ENCODE results near the gene OR52B2.

The OR52B2 gene

GRCh38 chr11:6201481-6201880 lies 31.4 kb upstream of the OR52B2 start:
- Histone ChIP-seq H3K36me3 (ENCODE audit: insufficient read depth, low read length) (no peaks in the 10 kb centered on the region), H3K27me3 (ENCODE audit: insufficient read depth, low read length, poor library complexity, severe bottlenecking) (no peaks in the 10 kb centered on the region), H3K9me2 (replicated peaks; ENCODE audit: low read depth, low read length) (no peaks in the 10 kb centered on the region), H3K9ac (ENCODE audit: low read depth, low read length, poor library complexity, severe bottlenecking) (no peak overlapping the region), H3K4me2 (ENCODE audit: low read depth, low read length, poor library complexity, severe bottlenecking) (no peak overlapping the region), H3K79me2 (ENCODE audit: insufficient read depth, low read length) (no peaks in the 10 kb centered on the region), H3F3A (ENCODE audit: low read depth) (no peaks in the 10 kb centered on the region), H2AFZ (ENCODE audit: low read length) (no peak overlapping the region), H3K9me3 (ENCODE audit: insufficient read depth, low read depth, low read length) (no peaks in the 10 kb centered on the region), H4K20me1 (ENCODE audit: insufficient read depth, low read length, poor library complexity, severe bottlenecking) (no peaks in the 10 kb centered on the region), H3K4me3 (ENCODE audit: low read length, poor library complexity, severe bottlenecking) (no peak overlapping the region), H3K4me1 (ENCODE audit: insufficient read depth, low read length, poor library complexity, severe bottlenecking) (peaks cover 9% of the 10 kb centered on the region)
- TF ChIP-seq CTCF (conservative IDR thresholded peaks at IDR 0.05; ENCODE audit: low read length) (no peak), EZH2phosphoT487 (IDR thresholded peaks at IDR 0.05; ENCODE audit: borderline replicate concordance) (no peak)

- Histone ChIP-seq H3K4me1 (ENCODE audit: insufficient read depth, low read length, poor library complexity, severe bottlenecking) (peaks cover 13% of the 10 kb centered on the region), H3K27me3 (ENCODE audit: insufficient read depth, low read length, poor library complexity, severe bottlenecking) (no peaks in the 10 kb centered on the region), H3K9me3 (ENCODE audit: insufficient read depth, low read depth, low read length) (no peaks in the 10 kb centered on the region), H3K9ac (ENCODE audit: low read depth, low read length, poor library complexity, severe bottlenecking) (no peak overlapping the region), H2AFZ (ENCODE audit: low read length) (no peak overlapping the region), H3K4me3 (ENCODE audit: low read length, poor library complexity, severe bottlenecking) (no peak overlapping the region), H3K4me2 (ENCODE audit: low read depth, low read length, poor library complexity, severe bottlenecking) (no peak overlapping the region), H3K9me2 (replicated peaks; ENCODE audit: low read depth, low read length) (no peaks in the 10 kb centered on the region), H3K36me3 (ENCODE audit: insufficient read depth, low read length) (no peaks in the 10 kb centered on the region), H4K20me1 (ENCODE audit: insufficient read depth, low read length, poor library complexity, severe bottlenecking) (no peaks in the 10 kb centered on the region), H3K79me2 (ENCODE audit: insufficient read depth, low read length) (no peaks in the 10 kb centered on the region), H3F3A (ENCODE audit: low read depth) (no peaks in the 10 kb centered on the region)
- TF ChIP-seq EZH2phosphoT487 (IDR thresholded peaks at IDR 0.05; ENCODE audit: borderline replicate concordance) (no peak), CTCF (conservative IDR thresholded peaks at IDR 0.05; ENCODE audit: low read length) (no peak)
Observed at GRCh38 chr11:6200975-6201374, 30.8 kb upstream of the OR52B2 start.

- no peaks in the 10 kb centered on the region for H3K36me3 ChIP-seq (ENCODE audit: insufficient read depth, low read length)
- H4K20me1 ChIP-seq (ENCODE audit: insufficient read depth, low read length, poor library complexity, severe bottlenecking): no peaks in the 10 kb centered on the region
- H3K4me1 ChIP-seq (ENCODE audit: insufficient read depth, low read length, poor library complexity, severe bottlenecking): peaks cover 14% of the 10 kb centered on the region
- H3K27me3 ChIP-seq (ENCODE audit: insufficient read depth, low read length, poor library complexity, severe bottlenecking): no peaks in the 10 kb centered on the region
- H3K4me2 ChIP-seq (ENCODE audit: low read depth, low read length, poor library complexity, severe bottlenecking): no peak within 1 kb of the TSS
- H3F3A ChIP-seq (ENCODE audit: low read depth): no peaks in the 10 kb centered on the region
- H3K4me3 ChIP-seq (ENCODE audit: low read length, poor library complexity, severe bottlenecking): no peak within 1 kb of the TSS
- no peaks in the 10 kb centered on the region for H3K9me2 ChIP-seq (replicated peaks; ENCODE audit: low read depth, low read length)
- H3K9ac ChIP-seq (ENCODE audit: low read depth, low read length, poor library complexity, severe bottlenecking): no peak within 1 kb of the TSS
- H3K9me3 ChIP-seq (ENCODE audit: insufficient read depth, low read depth, low read length): no peaks in the 10 kb centered on the region
- H2AFZ ChIP-seq (ENCODE audit: low read length): no peak within 1 kb of the TSS
- no peak for TF ChIP-seq EZH2phosphoT487 (IDR thresholded peaks at IDR 0.05; ENCODE audit: borderline replicate concordance)
- TF ChIP-seq CTCF (conservative IDR thresholded peaks at IDR 0.05; ENCODE audit: low read length): no peak
- H3K79me2 ChIP-seq (ENCODE audit: insufficient read depth, low read length): no peaks in the 10 kb centered on the region
Observed at GRCh38 chr11:6199174-6199810, 29.2 kb upstream of the OR52B2 start, which contains the start of gene OR52W1. TSS of gene OR52W1 (plus strand) at chr11:6199224. CDS start at chr11:6199224, 0 bp downstream.
